SJCRH30 (cell line): Measurements from ENCODE around the gene YAF2. TPM values are rescaled to one million over a fixed set of nuclear protein-coding genes. Genes with fewer than 3 reads are reported as not detected.
A peak's percentile ranks its signal among the peaks of the same experiment; 100 is the strongest.
"Not testable (repeated sequence)": the region's sequence is repeated elsewhere in the genome, so short reads cannot be mapped to it uniquely, and the experiment has no call there.

Experiments
- DNase-seq, 2 experiments: peaks; one replicate each; pipeline ENCODE4 v3.0.0-alpha.2; 2015 to 2020
- H3K27ac ChIP-seq: fragments of 250-450 bp; sonication (Bioruptor Pico); 2 replicates; pipeline ENCODE4 v1.5.1; 2020; ENCODE audit warnings: mild to moderate bottlenecking, moderate library complexity
- H3K27me3 ChIP-seq: fragments of 250-450 bp; sonication (Bioruptor Pico); 2 replicates; pipeline ENCODE4 v1.5.1; 2020; ENCODE audit warnings: mild to moderate bottlenecking, moderate library complexity
- H3K36me3 ChIP-seq: fragments of 250-450 bp; sonication (Bioruptor Pico); 2 replicates; pipeline ENCODE4 v1.5.1; 2020; ENCODE audit warnings: mild to moderate bottlenecking, moderate library complexity
- H3K4me1 ChIP-seq: fragments of 250-450 bp; sonication (Bioruptor Pico); 2 replicates; pipeline ENCODE4 v1.5.1; 2020; ENCODE audit warnings: mild to moderate bottlenecking, moderate library complexity
- H3K4me3 ChIP-seq: fragments of 250-450 bp; sonication (Bioruptor Pico); 2 replicates; pipeline ENCODE4 v1.5.1; 2020; ENCODE audit warnings: mild to moderate bottlenecking, moderate library complexity
- H3K9me3 ChIP-seq: fragments of 250-450 bp; sonication (Bioruptor Pico); replicated peaks from 2 replicates; pipeline ENCODE4 v1.5.1; 2020; ENCODE audit warnings: mild to moderate bottlenecking, moderate library complexity
- total RNA-seq: library from RNA; depleted of rRNA; stranded (reverse); fragments of >200 nt; shearing (Covaris generic); gene quantifications from 2 replicates; pipeline ENCODE4 v1.2.3, GENCODE V29; 2014

YAF2 gene
- total RNA-seq, 1 experiment from 2014 or later, result 31.5 TPM

DNA sequence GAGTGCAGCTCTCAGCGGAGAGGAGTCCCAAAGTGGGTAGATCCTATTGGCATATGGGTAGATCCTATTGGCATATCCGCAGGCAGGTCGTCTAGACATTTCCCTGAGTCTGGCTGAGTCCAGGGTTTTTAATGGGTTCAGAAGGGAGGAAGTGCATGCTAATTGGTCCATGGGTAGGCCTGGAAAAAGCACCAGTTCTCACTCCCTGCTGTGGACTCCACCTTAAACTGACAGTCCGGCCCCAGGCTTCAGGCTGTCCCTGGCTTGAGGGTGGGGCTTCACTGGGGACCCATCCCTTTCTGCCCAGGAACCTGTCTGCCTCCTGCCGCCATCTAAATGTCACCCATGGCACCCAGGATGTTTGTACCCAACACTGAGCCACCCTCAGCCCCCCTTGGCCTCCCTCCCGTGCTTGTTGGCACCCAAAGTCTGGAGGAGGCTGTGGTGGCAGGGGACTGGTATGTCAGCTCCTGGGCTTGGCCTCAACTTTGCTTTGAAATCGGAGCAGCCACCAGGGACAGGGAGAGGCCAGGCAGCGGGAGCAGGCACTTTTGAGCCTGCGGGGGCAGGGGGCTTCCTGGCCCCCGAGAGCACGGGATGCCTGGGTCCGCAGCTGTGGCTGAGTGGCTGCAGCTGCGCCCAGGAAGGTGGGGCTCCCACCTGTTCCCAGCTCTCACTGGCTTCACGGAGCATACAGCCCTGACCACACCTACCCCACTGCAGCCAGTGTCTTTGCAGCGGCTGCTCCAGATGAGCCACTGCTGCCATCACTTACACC lies 29.6 kb upstream of the YAF2 start:
- Histone ChIP-seq H3K4me1 (peaks cover 11% of the 10 kb centered on the region; the same call in 1 of the 2 replicates), H3K36me3 (no peaks in the 10 kb centered on the region), H3K9me3 (no peaks in the 10 kb centered on the region), H3K27ac (no peak overlapping the region), H3K4me3 (peak overlapping the region; percentile 7; the same call in 1 of the 2 replicates), H3K27me3 (no peaks in the 10 kb centered on the region)
- DNase-seq, result peak; percentile 69 to 73

DNA sequence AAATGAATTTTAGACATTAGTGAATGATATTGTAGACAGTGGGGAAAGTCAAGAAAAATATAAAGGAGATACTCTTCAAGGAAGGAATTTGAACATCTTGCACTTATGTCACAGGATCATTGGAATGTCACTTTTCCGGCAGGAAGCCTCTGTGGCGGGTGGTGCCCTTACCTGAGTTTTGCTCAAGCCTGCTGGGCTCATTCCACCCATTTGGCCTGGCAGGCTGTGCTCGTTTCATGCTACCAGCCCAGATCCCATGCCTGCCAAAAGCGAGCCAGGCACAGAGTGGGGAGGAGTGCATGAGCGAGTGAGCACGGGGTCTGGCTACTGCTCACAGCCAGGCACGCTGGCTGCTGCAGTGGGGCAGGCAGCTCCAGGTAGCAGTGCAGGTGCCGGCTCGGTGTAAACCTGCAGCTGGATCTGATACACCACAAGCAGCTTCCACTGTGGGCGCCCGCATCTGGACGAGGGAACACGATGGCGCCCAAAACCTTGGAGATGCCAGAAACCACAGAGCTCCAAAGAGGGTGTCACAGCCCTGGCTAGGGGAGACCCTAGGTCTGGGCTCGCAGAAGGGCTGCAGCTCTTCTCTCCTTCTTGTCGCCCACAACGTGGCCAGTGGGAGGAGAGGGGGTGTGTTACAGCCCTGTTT lies 28.7 kb upstream of the YAF2 start:
- Histone ChIP-seq H3K9me3 (no peaks in the 10 kb centered on the region), H3K4me3 (no peak overlapping the region), H3K27ac (no peak overlapping the region), H3K4me1 (peaks cover 18% of the 10 kb centered on the region; the same call in 1 of the 2 replicates), H3K27me3 (no peaks in the 10 kb centered on the region), H3K36me3 (no peaks in the 10 kb centered on the region)
- no peak for DNase-seq

DNA sequence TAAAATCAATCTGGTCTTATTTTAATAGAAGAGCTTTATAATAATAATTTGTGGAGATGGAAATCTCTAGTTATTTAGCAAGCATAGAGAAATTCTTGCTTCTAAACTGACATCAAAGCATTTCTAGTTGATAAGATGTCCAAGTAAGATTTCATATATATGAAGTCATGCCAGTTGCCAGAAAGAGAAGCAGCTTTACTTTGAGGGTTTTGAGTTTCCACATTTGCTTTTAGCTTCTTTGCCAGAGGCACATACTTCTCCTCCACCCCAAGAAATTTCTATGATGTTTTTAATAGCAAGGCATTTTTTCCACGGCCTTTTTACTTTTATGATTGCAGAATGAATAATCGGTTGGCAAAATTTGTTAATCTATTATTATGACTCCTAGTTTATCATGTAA lies 24.2 kb upstream of the YAF2 start:
- H3K36me3 ChIP-seq, result no peaks in the 10 kb centered on the region
- no peaks in the 10 kb centered on the region for H3K9me3 ChIP-seq
- H3K4me3 ChIP-seq, result no peak overlapping the region
- DNase-seq, result no peak
- peaks cover 10% of the 10 kb centered on the region; the same call in 1 of the 2 replicates for H3K4me1 ChIP-seq
- no peaks in the 10 kb centered on the region for H3K27me3 ChIP-seq
- no peak overlapping the region for H3K27ac ChIP-seq

DNA sequence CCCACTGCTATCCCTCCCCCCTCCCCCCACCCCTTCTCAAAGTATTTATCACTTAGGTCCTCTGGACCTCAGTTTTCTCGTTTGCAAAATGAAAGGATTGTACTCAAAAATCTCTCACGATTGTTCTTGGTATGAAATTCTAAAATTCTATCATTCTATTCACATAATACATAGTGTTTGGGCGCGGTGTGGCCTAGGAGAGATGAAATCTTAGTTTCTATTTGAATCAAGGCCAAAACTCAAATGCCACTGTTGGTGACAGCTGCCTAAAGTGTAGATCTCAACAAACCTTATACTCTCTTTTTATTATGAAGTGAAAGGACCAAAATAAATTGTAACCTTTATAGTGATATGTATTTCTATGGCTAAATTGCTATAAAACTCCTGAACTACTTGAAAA lies 23.7 kb upstream of the YAF2 start:
- no peaks in the 10 kb centered on the region for H3K9me3 ChIP-seq
- no peak for DNase-seq
- no peak overlapping the region for H3K27ac ChIP-seq
- H3K27me3 ChIP-seq, result no peaks in the 10 kb centered on the region
- H3K4me3 ChIP-seq, result no peak overlapping the region
- H3K4me1 ChIP-seq, result peaks cover 10% of the 10 kb centered on the region; the same call in 1 of the 2 replicates
- no peaks in the 10 kb centered on the region for H3K36me3 ChIP-seq

DNA sequence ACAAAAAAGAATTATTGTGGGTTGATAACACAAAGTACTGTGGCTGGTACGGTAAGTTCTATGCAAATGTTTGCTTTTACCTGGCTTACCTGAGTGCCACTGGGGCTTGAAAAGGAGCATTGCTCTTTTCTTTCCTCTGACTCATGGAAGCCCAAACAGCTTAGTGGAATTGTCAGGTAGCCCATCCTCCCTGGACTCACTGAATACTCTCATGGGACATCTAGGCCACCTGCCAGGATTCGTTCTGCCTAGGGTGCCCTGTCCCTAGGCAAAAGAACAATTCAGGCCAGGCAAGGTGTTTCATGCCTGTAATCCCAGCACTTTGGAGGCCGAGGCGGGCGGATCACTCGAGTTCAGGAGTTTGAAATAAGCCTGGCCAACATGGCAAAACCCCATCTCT lies 22.5 kb upstream of the YAF2 start:
- Histone ChIP-seq H3K36me3 (no peaks in the 10 kb centered on the region), H3K27me3 (no peaks in the 10 kb centered on the region), H3K4me3 (no peak overlapping the region), H3K9me3 (no peaks in the 10 kb centered on the region), H3K4me1 (peaks cover 10% of the 10 kb centered on the region; the same call in 1 of the 2 replicates), H3K27ac (no peak overlapping the region)
- no peak for DNase-seq

DNA sequence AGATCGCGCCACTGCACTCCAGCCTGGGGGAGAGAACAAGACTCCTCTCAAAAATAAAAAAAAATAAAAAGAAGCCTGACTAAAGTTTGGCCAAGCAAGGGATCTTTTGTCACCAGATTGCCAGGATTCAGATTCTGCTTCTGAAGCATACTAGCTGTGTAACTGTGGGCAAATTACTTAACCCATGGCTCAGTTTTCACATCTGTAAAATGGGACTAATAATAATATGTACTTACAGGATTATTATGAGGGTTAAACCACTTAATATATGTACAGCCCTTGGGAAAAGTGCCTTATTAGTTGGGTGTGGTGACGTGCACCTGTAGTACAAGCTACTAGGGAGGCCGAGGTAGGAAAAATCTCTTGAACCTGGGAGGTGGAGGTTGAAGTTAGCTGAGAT lies 21.7 kb upstream of the YAF2 start:
- H3K9me3 ChIP-seq, result no peaks in the 10 kb centered on the region; the same call in 1 of the 2 replicates
- no peaks in the 10 kb centered on the region for H3K27me3 ChIP-seq
- no peak overlapping the region for H3K4me3 ChIP-seq
- H3K27ac ChIP-seq, result no peak overlapping the region
- DNase-seq, result no peak
- no peaks in the 10 kb centered on the region for H3K36me3 ChIP-seq
- H3K4me1 ChIP-seq, result peaks cover 10% of the 10 kb centered on the region; the same call in 1 of the 2 replicates

DNA sequence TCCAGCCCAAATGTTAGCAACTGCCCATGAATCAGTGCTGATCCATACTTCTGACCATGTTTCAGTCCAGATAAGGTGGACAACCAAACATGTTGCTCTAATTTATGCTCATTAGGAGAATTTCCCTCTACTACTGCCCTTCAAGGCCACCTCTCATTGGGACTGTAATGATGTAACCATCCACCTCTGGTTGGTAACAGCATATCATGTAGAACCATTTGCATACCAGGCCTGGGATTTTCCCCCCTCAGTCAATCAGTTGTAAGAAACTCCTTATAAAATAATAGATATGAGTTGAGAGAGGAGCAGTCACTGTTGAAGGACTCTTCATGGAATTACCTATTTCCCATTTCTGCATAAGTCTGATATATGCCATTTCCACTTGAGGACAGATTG lies 17.8 kb upstream of the YAF2 start:
- H3K27ac ChIP-seq, result no peak overlapping the region
- H3K4me1 ChIP-seq, result no peaks in the 10 kb centered on the region
- H3K27me3 ChIP-seq, result no peaks in the 10 kb centered on the region
- H3K4me3 ChIP-seq, result no peak overlapping the region
- no peak for DNase-seq
- H3K36me3 ChIP-seq, result no peaks in the 10 kb centered on the region
- H3K9me3 ChIP-seq, result no peaks in the 10 kb centered on the region; the same call in 1 of the 2 replicates

DNA sequence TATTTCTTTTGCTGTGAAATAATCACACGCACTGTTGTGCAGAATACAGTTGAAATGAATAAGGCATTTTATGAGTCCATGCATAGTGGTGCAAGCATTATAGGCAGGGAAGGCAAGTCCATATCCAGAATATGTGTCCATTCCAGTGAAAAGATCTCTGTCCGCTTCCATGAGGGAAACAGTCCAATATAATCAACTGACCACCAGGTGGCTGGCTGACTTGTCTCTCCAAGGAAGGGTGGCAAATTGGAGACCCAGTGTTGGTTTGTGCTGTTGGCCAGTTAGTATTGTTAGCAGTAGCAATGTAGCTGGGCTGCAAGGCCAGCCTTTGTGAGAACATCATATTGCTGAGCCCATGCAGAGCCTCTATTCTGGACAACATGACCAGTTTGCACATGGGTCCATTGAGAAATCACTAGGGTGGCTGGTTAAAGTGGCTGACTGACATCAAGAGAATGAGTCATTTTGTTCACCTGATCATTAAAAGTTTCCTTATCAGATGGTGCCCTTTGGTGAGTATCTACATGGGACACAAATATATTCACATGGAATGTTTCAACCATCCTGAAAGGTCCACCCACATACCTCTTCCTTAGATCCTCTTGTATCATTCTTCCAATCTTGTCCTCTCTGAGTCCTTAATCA lies 17.3 kb upstream of the YAF2 start:
- no peaks in the 10 kb centered on the region for H3K36me3 ChIP-seq
- no peak for DNase-seq
- H3K27ac ChIP-seq, result no peak overlapping the region
- H3K9me3 ChIP-seq, result no peaks in the 10 kb centered on the region; the same call in 1 of the 2 replicates
- H3K27me3 ChIP-seq, result no peaks in the 10 kb centered on the region
- H3K4me3 ChIP-seq, result no peak overlapping the region
- no peaks in the 10 kb centered on the region for H3K4me1 ChIP-seq

- not testable (repeated sequence) for H3K27ac ChIP-seq, H3K4me1 ChIP-seq, H3K4me3 ChIP-seq, H3K27me3 ChIP-seq, DNase-seq, H3K9me3 ChIP-seq, H3K36me3 ChIP-seq
These were observed 14.6 kb upstream of the YAF2 start for GRCh38 chr12:42252645-42253044.

DNA sequence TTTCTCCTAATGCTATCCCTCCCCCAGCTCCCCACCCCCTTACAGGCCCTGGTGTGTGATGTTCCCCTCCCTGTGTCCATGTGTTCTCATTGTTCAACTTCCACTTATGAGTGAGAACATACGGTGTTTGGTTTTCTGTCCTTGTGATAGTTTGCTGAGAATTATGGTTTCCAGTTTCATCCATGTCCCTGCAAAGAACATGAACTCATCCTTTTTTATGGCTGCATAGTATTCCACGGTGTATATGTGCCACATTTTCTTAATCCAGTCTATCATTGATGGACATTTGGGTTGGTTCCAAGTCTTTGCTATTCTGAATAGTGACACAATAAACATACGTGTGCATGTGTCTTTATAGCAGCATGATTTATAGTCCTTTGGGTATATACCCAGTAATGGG lies 11.0 kb upstream of the YAF2 start:
- H3K27ac ChIP-seq, H3K9me3 ChIP-seq, H3K27me3 ChIP-seq, H3K36me3 ChIP-seq, H3K4me3 ChIP-seq, H3K4me1 ChIP-seq, DNase-seq: not testable (repeated sequence)

DNA sequence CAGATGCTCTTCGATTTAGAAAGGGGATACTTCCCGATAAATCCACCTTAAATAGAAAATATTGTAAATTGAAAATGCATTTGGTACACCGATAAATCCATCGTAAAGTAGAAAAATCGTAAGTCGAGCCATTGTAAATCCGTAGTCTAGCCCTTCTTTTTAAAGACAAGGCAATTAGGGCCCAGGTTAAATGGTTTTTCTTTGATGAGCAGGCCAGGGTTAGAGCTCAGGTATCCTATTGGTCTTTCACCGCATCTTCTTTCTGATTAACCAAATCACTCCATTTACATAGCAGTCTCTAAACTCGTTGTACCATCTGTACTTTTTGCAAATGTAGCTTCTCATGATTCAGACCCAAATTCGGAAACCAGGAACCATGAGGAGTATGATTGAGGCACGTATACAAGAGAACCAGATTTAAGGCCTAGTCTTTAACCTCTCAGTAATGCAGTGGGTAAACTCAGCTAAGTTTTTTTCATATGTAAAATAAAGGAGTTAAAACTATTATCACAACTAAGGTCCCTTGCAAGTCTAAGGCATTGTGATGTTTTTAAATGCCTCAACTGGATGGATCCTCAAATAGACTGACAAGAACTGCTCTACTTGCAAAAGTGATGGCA lies 2.2 kb upstream of the YAF2 start:
- Histone ChIP-seq H3K9me3 (no peaks in the 10 kb centered on the region), H3K36me3 (0 out of 2 replicates have a peak, but pooled peaks cover under 1% of the 10 kb centered on the region), H3K4me3 (no peak overlapping the region), H3K27ac (no peak overlapping the region), H3K27me3 (no peaks in the 10 kb centered on the region), H3K4me1 (peaks cover 11% of the 10 kb centered on the region; the same call in 1 of the 2 replicates)
- no peak for DNase-seq

DNA sequence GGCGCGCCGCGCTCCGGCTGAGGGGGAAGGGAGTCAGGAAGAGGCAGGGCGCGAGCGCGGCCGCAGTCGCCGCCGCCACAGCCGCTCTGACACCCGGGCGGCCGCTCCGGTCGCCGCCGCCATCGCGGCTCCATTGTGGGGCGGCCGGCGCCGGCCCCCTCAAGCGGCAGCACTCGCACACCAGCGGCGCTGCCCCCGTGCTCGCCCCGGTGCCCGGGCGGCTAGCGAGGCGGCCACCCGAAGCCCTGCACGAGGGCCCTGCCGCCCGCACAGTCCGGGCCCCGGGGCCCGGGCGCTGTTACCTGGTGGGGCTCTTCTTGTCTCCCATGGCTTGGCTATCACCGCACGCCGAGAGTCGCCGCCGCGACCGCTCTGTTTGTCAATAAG lies 202 bp downstream of the YAF2 start:
- Histone ChIP-seq H3K36me3 (peaks cover 15% of the 10 kb centered on the region; the same call in 1 of the 2 replicates), H3K27ac (peak overlapping the region; percentile 54; the same call in 1 of the 2 replicates), H3K4me1 (peaks cover 11% of the 10 kb centered on the region; the same call in 1 of the 2 replicates), H3K27me3 (no peaks in the 10 kb centered on the region), H3K9me3 (no peaks in the 10 kb centered on the region), H3K4me3 (peak overlapping the region; percentile 98)
- no peak for DNase-seq

DNA sequence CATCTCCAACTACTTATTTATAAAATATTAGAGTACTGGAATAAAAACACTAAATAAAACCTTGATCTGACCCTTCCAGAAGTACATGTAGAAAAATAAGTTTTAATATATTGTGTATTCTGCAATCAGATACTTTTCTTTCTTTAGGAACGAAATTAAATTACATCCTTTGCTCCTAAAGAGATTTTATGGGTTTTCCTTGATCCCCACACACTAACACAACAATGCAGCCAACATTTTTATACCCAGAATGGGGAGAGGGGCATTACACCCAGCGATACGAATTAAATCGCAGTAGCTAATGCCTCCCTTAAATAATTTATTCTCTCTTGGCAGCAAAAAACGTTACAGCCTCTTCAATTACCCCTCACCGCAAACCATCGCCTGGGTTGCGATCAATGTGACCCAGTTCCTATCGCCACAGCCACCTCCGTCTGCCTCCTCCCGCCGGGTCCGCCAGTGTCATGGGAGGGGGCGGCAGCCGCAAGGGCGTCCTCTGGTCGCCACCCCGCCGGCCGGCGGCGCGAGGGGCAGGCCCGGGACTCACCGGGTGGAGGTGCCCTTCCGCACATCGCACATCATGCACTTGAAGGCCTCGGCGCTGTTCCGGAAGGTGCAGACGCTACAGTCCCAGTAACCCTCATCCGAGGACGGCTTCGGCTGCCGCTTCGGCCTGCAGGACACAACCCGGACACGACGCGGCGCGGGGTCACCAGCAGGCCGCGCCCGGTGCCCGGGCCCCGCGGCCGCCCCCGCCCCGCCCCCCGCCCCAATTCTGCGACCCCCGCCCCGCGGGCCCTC lies 796 bp downstream of the YAF2 start:
- Histone ChIP-seq H3K36me3 (peaks cover 19% of the 10 kb centered on the region), H3K4me3 (peak overlapping the region; percentile 98), H3K4me1 (peaks cover 11% of the 10 kb centered on the region; the same call in 1 of the 2 replicates), H3K27ac (peak overlapping the region; percentile 54), H3K27me3 (no peaks in the 10 kb centered on the region), H3K9me3 (no peaks in the 10 kb centered on the region)
- DNase-seq, result peak; percentile 88 to 89

DNA sequence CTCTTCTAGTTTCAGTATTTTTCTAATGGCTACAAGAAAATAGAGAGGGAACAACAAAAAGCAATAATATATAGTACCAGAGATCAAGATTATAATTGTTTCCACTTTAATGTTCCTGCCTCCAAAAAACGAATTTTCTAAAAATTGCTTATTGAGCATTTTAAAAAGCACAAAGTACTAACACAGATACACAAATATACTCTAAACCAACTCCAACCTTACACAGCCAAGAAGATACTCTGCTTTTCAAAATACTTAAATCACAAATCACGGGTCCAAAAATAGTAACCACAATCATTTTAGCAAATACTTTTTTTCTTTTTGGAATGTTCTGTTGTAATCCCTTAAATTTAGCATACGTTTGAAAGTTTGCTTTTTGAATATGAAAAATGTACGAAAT lies 2.0 kb downstream of the YAF2 start:
- H3K27me3 ChIP-seq, result no peaks in the 10 kb centered on the region
- peaks cover 11% of the 10 kb centered on the region; the same call in 1 of the 2 replicates for H3K4me1 ChIP-seq
- no peak overlapping the region for H3K4me3 ChIP-seq
- H3K27ac ChIP-seq, result no peak overlapping the region
- peaks cover 30% of the 10 kb centered on the region for H3K36me3 ChIP-seq
- no peaks in the 10 kb centered on the region for H3K9me3 ChIP-seq
- DNase-seq, result no peak
